GM18868 (cell line): ENCODE results near the gene ADGRA3.
"Not testable (repeated sequence)": the region's sequence is repeated elsewhere in the genome, so short reads cannot be mapped to it uniquely, and the experiment has no call there.

Source experiments
- ATAC-seq: cut with Tn5 transposase; IDR thresholded peaks from one replicate; pipeline ENCODE4 v1.9.1; 2021; ENCODE audit warnings: mild to moderate bottlenecking, moderate library complexity; ENCODE audit not compliant: unreplicated experiment

Gene ADGRA3

GRCh38 chr4:22480675-22481327 lies 35.1 kb downstream of the ADGRA3 start:
- no peak for ATAC-seq

- no peak for ATAC-seq
Measured at GRCh38 chr4:22478426-22478825, 37.4 kb downstream of the ADGRA3 start.

- no peak for ATAC-seq
Measured at GRCh38 chr4:22477813-22478182, 38.1 kb downstream of the ADGRA3 start.

GRCh38 chr4:22477136-22477812 lies 38.6 kb downstream of the ADGRA3 start:
- no peak for ATAC-seq

GRCh38 chr4:22476011-22476410 lies 39.9 kb downstream of the ADGRA3 start:
- no peak for ATAC-seq

- ATAC-seq: not testable (repeated sequence)
Measured at GRCh38 chr4:22475311-22475646, 40.6 kb downstream of the ADGRA3 start.

- no peak for ATAC-seq
Measured at GRCh38 chr4:22474636-22475310, 41.1 kb downstream of the ADGRA3 start.

GRCh38 chr4:22473268-22473667 lies 42.6 kb downstream of the ADGRA3 start:
- ATAC-seq: no peak

GRCh38 chr4:22471999-22472461 lies 43.8 kb downstream of the ADGRA3 start:
- no peak for ATAC-seq

GRCh38 chr4:22471419-22471818 lies 44.4 kb downstream of the ADGRA3 start:
- no peak for ATAC-seq

GRCh38 chr4:22466581-22466980 lies 49.3 kb downstream of the ADGRA3 start:
- ATAC-seq: no peak

GRCh38 chr4:22465996-22466395 lies 49.9 kb downstream of the ADGRA3 start:
- ATAC-seq: no peak

- ATAC-seq: no peak
Measured at GRCh38 chr4:22465349-22465748, 50.5 kb downstream of the ADGRA3 start.

- ATAC-seq: peak; percentile 46
Measured at GRCh38 chr4:22463179-22463578, 52.7 kb downstream of the ADGRA3 start.

GRCh38 chr4:22462688-22463087 lies 53.2 kb downstream of the ADGRA3 start:
- peak; percentile 16 for ATAC-seq

- ATAC-seq: no peak
Measured at GRCh38 chr4:22460266-22460665, 55.6 kb downstream of the ADGRA3 start.

- no peak for ATAC-seq
Measured at GRCh38 chr4:22458098-22458497, 57.8 kb downstream of the ADGRA3 start.

- no peak for ATAC-seq
Measured at GRCh38 chr4:22457348-22457747, 58.5 kb downstream of the ADGRA3 start.

- no peak for ATAC-seq
Measured at GRCh38 chr4:22456291-22456690, 59.6 kb downstream of the ADGRA3 start.

GRCh38 chr4:22454955-22455354 lies 60.9 kb downstream of the ADGRA3 start:
- ATAC-seq: peak; percentile 79

- ATAC-seq: no peak
Measured at GRCh38 chr4:22454216-22454838, 61.5 kb downstream of the ADGRA3 start.

- no peak for ATAC-seq
Measured at GRCh38 chr4:22444813-22445212, 71.1 kb downstream of the ADGRA3 start.
